SHP77 (cell line): ENCODE data around the gene TAOK3.
"Not testable (repeated sequence)": the region's sequence is repeated elsewhere in the genome, so short reads cannot be mapped to it uniquely, and the experiment has no call there.

ENCODE experiments used
- DNase-seq, 2 experiments: peaks; one replicate each; lab custom pipeline; 2025; lab: John Stamatoyannopoulos, UW

Gene TAOK3

DNA sequence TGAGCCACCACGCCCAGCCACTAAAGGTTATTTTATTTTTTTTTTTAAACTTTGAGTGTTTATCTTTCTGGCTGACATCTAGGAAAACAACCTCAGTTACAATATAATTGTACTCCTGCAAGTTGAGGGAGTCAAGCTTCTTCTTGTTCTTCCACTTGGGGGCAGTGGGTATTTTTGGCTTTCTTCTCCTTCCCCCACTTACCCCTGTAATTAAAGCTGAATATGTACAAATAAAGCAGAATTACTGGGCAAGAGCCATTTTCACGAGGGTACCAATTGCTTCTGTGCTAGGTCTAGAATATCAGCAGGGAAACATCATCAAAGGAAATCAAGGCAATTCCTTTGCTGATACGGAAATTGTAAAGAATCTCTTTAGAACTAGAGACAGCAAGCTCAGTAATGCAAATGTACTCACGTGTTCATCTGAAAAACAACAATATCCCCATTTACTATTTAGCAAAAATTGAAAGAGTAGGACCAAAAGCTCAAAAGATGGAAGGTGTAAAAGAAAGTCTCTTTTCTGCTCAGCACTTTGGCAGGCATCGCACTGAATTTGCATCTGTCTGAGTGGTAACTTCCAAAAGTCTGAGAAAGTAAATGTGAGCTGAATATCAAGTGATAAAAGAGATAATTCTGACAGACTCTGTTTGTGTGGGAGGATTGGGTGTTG is 72.8 kb downstream of the TAOK3 start:
- no peak for DNase-seq

- no peak for DNase-seq
Observed at GRCh38 chr12:118297284-118297683, 75.4 kb downstream of the TAOK3 start.

GRCh38 chr12:118292836-118293235 is 79.9 kb downstream of the TAOK3 start:
- no peak for DNase-seq

DNA sequence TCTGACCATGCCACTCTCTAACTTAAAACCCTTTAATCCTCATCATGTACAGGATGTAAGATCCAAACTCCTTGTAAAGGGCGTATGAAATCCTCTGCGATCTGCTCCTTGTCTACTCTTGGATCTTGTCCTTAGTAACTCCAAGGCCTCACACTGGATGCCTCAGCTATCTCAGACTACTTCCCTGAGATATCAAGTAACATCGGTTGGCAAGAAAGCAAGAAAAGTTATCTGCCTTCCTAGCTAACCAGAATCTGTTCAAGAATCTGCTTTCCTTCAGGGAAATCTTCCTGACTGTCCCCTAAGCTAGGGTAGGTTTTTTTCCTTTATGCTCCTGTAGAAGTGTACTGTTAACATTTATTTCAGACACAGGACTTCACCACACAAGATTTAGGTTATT is 82.6 kb downstream of the TAOK3 start:
- no peak for DNase-seq

DNA sequence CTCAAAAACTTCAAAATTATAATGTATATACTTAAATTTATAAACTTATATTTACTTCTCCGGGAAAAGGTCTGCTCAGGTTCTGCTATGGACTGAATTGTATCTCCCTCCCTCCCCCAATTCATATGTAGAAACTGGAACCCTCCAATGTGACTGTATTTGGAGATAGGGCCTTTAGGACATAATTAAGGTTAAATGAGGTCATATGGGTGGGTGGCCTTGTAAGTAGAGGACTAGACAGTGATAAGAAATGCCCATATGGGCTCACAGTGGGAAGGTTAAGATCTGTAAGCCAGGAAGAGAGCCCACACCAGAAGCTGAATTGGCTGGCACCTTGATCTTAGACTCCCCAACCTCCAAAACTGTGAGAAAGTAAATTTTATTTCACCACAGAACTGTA is 84.5 kb downstream of the TAOK3 start:
- no peak for DNase-seq

GRCh38 chr12:118287728-118288127 is 85.0 kb downstream of the TAOK3 start:
- no peak for DNase-seq

- no peak for DNase-seq
Observed at GRCh38 chr12:118282767-118283166, 89.9 kb downstream of the TAOK3 start.

GRCh38 chr12:118278288-118278687 is 94.4 kb downstream of the TAOK3 start:
- DNase-seq = not testable (repeated sequence)

DNA sequence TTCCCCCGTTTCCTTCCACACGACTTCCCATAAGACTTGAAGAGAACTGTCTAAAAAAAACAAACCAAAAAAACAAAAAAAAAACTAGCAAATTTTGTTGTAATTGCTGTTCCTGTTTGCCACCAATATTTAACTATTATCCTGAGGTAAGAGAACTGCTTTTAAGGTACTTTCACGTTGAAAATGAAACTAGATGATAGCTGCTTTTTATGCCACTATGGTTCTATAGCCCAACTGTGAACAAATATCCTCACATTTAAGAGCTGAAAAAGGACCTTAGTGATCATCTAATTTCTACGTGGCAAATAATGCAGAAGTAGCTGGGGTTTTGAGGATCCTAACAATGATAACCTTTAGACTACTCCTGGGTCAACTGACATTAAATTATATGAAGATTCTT is 98.6 kb downstream of the TAOK3 start:
- no peak for DNase-seq

GRCh38 chr12:118271770-118272417 is 100.8 kb downstream of the TAOK3 start:
- no peak for DNase-seq

- no peak for DNase-seq
Observed at GRCh38 chr12:118271183-118271582, 101.5 kb downstream of the TAOK3 start.

GRCh38 chr12:118269806-118270205 is 102.9 kb downstream of the TAOK3 start:
- no peak for DNase-seq

DNA sequence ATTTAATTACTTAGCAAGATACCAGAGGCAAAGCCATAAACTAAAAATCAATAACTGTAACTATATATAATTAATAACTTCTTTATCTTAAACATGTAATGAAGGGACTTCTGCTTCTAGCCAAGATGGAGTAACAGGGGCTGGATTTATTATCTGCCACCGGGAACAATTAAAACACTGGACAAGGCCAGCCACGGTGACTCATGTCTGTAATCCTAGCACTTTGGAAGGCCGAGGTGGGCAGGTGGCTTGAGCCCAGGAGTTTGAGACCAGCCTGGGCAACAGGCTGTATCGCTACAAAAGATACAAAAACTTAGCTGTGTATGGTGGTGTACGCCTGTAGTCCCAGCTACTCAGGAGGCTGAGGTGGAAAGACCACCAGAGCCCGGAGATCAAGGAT is 113.6 kb downstream of the TAOK3 start:
- peak; percentile 8 to 50 for DNase-seq

GRCh38 chr12:118256352-118256751 is 116.4 kb downstream of the TAOK3 start:
- no peak for DNase-seq

DNA sequence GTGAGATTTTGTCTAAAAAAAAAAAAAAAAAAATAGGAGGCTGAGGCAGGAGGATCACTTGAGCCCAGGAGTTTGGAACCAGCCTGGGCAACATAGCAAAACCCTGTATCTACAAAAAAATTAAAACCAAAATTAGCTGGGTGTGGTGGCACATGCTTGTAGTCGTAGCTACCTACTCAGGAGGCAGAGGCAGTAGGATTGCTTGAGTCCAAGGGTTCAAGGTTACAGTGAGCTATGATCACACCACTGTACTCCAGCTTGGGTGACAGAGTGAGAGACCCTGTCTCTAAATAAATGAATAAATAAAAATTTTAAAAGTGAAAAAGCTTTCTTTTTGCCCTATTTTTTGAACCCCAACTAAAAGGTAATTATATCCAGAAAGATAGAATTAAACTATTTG is 123.2 kb downstream of the TAOK3 start:
- DNase-seq = no peak

DNA sequence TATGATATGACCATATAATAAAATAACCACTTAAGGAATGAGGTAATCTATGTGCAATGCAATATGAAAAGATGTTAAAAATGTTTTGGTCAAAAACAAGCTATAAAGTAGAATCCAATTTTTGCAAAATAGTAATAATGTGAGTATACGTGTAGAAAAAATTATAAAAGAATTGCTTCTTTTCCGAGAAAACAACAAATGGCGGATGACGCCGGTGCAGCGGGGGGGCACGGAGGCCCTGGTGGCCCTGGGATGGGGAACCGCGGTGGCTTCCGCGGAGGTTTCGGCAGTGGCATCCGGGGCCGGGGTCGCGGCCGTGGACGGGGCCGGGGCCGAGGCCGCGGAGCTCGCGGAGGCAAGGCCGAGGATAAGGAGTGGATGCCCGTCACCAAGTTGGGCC is 126.8 kb downstream of the TAOK3 start:
- DNase-seq = not testable (repeated sequence)

DNA sequence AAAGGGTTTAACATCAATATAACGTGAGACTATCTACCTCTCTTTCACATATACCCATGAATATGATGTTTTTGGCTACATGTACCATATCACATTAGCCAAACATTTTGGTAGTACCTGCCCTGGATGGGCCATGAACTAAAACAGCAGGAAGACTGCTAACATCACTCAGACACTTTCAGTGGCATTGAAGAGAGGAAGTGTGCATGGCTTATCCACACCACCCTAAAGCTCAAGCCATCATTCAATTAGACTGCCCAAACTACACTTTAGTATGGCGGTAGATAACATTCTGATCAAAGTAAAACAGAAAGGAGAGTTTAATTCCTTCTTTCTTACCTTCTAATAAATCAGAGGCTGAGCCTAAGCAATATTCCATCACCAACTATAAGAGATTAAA is 133.8 kb downstream of the TAOK3 start:
- DNase-seq = no peak

DNA sequence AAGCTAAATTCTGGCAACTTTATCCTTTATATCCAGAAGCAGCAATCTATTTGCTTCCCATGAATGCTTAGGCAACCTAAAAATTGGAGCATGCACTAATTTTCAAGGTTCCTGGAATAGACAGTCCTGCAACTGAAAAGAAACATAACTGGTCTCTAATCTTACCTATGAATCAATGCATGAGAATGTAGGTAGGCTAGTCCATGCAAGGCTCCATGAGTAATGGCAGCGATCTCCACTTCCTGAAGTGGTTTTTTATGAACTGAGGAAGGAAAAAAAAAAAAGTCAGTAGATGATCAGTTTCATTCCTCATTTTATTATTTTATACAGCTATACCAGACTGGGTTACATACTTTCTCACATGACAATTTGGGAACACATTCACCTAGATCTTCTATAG is 134.8 kb downstream of the TAOK3 start:
- DNase-seq = no peak

DNA sequence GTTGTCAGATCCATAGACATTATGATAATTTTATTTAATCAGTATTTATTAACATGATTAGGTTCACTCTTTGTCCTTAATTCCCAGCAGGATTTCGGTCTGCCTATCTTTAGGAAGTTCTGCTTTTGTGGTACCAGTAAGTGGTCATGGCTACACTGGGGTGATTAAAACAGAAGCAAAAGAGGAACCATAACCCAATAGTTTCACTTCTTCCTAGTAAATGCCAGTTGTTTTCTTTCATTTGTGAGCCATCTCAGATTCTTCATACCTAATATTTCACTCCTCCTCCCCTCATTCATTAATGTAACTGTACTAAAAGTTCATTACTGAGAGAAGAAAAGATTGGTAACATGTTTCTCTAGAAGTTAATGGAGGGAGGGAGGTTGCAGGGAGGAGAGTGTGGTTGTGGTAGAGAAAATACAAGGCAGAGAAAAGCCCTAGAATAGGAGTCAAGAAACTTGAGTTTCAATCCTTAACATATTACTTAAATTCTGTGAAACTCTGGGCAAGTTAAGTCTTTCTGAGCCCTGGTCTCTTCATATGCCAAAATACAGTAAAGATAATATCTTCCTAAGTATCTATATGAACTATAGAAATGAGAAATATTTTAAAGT is 135.5 kb downstream of the TAOK3 start:
- DNase-seq = no peak

DNA sequence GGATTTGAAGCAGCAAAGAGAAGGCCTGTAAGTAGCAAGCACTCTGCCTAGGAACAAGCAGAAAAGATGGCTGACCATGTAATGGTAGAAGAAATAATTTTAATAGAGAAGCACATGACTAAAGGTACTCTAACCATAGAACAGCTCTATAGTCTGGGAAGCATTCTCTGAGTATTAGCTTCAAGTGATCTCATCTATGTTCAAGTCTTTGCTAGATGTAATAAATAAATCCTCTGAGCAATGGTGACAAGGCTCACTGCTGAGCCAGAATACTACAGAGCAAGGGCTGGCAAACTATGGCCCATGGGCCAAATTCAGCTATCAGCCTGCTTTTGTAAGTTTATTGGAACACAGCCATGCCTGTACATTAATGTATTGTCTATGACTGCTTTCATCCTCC is 152.0 kb downstream of the TAOK3 start:
- no peak for DNase-seq

DNA sequence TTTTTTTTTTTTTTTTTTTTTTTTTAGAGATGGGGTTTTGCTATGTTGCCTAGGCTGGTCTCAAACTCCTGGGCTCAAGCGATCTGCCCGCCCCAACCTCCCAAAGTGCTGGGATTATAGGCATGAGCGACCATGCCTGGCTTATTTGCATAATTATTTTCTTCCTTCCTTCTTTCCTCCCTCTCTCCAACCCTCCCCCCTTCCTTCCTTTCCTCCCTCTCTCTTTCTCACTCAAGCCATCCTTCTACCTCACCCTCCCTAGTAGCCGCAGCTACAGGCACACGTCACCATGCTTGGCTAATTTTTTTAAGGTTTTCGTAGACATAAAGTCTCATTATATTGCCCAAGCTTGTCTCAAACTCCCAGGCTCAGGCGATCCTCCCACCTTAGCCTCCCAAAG is 152.9 kb downstream of the TAOK3 start:
- DNase-seq = no peak

DNA sequence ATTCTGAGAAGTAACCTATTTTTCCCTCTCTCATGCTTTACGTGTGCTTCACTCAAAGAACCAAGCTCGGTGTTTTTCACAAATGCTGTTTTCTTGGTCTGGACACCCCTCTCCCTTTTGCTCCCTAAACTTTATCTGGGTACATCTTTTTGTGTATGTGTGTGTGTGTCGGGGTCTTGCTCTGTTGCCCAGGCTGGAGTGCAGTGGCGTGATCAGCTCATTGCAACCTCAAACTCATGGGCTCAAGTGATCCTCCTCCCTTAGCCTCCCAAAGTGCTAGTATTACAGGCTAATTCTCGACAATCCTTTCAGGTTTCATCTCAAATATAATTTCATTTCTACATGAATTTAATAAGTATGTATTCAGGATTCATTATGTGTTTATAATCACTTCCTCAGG is 153.6 kb downstream of the TAOK3 start:
- no peak for DNase-seq

DNA sequence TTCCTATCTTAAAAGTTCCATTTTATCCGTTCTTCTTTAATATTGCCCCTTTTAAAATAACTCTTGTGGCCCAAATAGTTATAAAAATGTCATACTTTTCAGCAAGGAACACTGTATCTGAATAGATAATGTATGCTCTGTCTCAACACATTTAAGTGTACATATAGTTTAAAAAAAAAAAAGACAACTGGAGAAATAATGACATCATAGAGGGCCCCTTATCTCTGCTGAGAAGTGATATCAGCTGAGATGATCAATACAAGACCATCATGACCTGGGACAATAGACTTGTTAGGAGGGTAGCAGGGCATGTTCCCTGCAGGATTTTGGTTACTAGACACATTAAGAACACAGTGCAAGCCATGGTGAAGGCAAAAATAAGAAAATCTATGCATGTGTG is 159.3 kb downstream of the TAOK3 start:
- no peak for DNase-seq

DNA sequence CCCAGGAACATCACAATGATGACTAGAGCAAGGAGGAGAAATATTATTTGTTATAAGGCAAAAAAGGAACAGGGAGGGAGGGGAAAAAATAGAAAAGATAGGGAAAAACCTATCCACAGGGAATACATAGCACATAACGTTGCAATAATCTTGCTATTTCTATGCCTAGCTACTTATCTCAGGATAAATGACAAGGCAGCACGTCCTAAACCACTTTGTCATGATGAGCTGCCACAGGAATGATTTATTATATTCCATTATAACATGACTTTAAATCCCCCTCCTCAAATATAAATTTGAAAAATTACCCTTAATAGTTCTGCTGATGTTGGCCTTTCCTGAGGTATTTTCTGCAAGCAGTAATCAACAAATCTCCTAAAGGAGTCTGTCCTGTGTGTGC is 160.1 kb downstream of the TAOK3 start:
- DNase-seq = no peak
